Fibroblast of mammary gland (primary cell): ENCODE data around the gene SNX12.

Experiments used
- DNase-seq: peaks from one replicate; pipeline ENCODE4 v3.0.0-alpha.2; 2010; ENCODE audit warnings: low read depth
- H3K4me3 ChIP-seq: 2 replicates; pipeline ENCODE4 v1.5.1; 2011; ENCODE audit warnings: low read depth, mild to moderate bottlenecking, low read length, moderate library complexity; ENCODE audit not compliant: control insufficient read depth
- TF ChIP-seq, protein P1 (sequence below): conservative IDR thresholded peaks from 2 replicates; pipeline ENCODE4 v1.5.1; 2011; ENCODE audit warnings: low read depth, low read length, inconsistent platforms; ENCODE audit not compliant: control insufficient read depth, insufficient read depth

The SNX12 gene

DNA sequence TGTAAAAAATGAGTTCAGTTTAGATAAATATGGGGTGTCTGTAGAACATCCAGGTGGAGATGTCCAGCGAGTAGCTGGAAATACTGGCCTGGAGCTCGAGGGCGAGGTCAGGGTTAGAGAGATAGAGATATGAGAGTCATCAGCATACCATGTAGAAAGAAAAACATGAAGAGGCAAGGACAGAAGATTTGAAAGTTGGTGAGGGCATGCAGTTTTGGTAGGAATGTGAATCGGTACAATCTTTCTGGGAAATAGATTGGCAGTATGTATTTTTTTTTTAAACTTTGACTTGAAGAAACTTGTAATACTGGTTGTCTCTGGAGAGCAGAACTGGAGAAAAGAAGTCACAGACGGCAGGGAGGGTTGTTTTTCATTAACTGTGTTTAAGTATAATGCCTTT is 2.4 kb upstream of the SNX12 start:
- TF ChIP-seq, protein P1, sequence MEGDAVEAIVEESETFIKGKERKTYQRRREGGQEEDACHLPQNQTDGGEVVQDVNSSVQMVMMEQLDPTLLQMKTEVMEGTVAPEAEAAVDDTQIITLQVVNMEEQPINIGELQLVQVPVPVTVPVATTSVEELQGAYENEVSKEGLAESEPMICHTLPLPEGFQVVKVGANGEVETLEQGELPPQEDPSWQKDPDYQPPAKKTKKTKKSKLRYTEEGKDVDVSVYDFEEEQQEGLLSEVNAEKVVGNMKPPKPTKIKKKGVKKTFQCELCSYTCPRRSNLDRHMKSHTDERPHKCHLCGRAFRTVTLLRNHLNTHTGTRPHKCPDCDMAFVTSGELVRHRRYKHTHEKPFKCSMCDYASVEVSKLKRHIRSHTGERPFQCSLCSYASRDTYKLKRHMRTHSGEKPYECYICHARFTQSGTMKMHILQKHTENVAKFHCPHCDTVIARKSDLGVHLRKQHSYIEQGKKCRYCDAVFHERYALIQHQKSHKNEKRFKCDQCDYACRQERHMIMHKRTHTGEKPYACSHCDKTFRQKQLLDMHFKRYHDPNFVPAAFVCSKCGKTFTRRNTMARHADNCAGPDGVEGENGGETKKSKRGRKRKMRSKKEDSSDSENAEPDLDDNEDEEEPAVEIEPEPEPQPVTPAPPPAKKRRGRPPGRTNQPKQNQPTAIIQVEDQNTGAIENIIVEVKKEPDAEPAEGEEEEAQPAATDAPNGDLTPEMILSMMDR: no peak
- H3K4me3 ChIP-seq: no peak overlapping the region
- DNase-seq: no peak

DNA sequence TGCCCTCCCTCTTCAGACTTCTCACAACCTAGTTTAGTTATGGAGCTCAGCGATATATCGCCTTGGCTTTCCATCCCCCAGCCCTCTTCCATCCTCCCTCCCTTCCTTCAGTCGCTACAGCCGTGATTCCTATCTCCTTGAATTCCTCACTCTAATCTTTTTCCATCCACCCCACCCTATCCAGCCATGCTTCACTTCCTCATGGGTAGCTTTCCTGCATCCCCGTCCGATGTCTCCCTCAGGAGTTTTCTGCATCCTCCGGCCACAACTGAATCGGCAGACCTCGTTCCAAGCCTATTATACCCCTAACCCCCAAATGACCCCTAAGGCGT is 456 bp downstream of the SNX12 start:
- TF ChIP-seq, protein P1: no peak

DNA sequence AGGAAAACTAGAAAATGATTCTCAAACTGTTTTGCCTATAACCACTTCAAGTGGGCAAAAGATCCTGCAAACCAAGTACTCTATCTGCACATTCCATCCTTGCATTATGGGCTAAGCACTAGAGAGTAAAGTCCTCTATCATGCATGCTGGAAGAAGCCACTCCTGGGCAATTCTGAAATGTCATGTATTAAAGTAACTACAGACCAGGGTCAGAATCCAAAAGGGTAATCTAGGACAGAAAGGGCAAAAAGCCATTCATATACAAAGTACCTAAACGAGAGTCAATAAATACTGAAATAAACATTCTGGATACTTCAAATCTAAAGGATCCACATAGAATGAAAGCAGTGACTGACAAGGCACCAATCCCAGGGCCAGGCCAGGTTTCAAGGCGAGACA is 1.0 kb downstream of the SNX12 start:
- TF ChIP-seq, protein P1: no peak
- no peak for DNase-seq
- H3K4me3 ChIP-seq: peak overlapping the region; percentile 66

More for the DNA sequence above, 456 bp downstream of the SNX12 start:
- no peak for DNase-seq
- H3K4me3 ChIP-seq: peak overlapping the region; percentile 66

DNA sequence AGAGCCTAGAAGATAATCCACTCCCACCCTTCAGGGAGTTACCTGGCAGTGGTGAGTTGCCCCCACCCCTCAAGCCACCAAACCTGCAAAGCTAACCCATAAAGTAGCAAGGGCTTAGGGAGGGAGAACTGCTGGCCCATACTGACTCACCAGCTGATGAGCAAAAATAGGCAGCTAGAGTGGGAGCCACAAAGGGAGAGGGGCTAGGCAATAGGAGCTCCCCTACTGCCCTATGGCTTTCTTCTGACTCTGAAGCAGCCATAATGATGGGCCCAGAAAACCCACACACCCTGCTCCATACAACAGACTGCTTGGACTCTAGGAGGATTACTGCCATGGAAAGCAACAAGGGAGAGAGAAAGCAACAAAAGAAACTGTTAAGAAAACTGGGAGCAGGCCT is 8.0 kb downstream of the SNX12 start:
- TF ChIP-seq, protein P1: no peak
- H3K4me3 ChIP-seq: no peak overlapping the region
- no peak for DNase-seq

DNA sequence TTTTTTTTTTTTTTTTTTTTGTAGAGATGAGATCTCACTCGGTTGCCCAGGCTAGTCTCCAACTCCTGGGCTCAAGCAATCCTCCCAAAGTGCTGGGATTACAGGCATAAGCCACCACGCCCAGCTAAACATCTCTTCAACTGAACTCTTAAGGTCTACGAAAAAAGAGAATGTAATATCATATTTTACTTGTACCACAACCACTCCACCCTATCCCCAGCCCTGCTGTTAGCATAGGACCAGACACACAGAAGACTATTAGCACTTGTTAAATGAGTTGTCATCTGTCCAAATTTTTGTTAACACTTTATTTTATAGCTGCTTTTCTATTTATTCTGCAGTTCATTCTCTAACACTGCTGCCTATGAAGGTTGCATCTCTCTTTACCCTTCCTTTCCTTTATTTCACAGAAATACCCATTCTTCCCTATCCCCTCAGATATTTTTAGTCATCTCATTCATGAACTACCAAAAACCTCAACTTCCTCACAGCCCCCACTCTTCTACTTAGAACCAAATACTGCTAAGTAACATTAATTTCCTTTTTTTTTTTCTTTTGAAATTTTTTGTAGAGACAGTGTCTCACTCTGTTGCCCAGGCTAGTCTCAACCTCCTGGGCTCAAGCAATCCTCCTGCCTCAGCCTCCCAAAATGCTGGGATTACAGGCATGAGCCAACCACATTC is 10.1 kb downstream of the SNX12 start:
- DNase-seq: no peak
- TF ChIP-seq, protein P1: no peak
- no peak overlapping the region for H3K4me3 ChIP-seq

DNA sequence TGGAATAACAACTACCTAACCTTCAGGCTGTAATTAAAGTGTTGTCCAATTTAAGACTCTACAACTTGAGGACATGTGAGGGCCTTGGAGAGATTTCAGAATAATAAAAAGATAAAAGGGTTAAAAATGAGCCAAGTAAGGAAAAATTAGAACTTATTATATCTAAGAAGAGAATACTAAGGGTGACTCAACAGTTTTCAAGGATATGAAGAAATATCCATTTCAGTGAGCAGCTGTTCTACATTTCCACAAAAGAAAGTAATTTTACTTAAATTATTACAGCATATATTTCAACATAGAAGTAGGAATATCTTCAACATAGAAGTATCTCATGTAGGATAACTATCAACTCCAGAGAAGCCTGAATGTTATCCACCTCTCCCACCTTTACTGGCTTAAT is 11.3 kb downstream of the SNX12 start:
- TF ChIP-seq, protein P1: no peak
- H3K4me3 ChIP-seq: no peak overlapping the region
- peak; percentile 51 for DNase-seq

DNA sequence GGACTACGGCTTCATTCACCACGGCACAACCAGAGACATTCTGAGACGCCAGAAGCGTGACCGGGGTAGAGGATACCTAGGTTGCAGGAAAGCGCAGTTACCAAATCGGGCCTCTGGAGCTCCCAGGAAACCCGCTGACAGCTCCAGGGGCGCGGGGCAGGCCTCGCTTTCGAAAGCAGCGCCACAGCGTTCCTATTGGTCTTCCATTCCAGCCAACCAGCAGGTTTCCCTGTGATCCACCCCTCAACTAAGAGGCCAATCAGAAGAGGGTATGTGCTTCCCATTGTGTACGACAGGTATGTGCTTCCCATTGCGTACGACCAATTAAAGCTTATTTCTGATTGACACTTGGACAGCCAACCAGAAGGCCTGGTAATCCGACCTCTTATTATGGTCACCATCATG is 14.9 kb downstream of the SNX12 start:
- TF ChIP-seq, protein P1: no peak
- no peak overlapping the region for H3K4me3 ChIP-seq

More for the DNA sequence above, 14.9 kb downstream of the SNX12 start:
- no peak for DNase-seq
